Kidney tubule cell (primary cell): Measurements from ENCODE around the gene DIPK1C.
A peak's percentile ranks its signal among the peaks of the same experiment; 100 is the strongest.

Experiments
- DNase-seq: peaks from one replicate; pipeline ENCODE4 v3.0.0-alpha.2; 2018; ENCODE audit warnings: low spot score

Gene DIPK1C

GRCh38 chr18:74419761-74420160, 37.3 kb downstream of the DIPK1C start:
- peak; percentile 89 for DNase-seq

- DNase-seq: no peak
Observed at GRCh38 chr18:74418023-74418422, 39.1 kb downstream of the DIPK1C start.

- no peak for DNase-seq
Observed at GRCh38 chr18:74416124-74416523, 41.0 kb downstream of the DIPK1C start.

GRCh38 chr18:74414953-74415515, 42.1 kb downstream of the DIPK1C start:
- DNase-seq: no peak

GRCh38 chr18:74413836-74414235, 43.3 kb downstream of the DIPK1C start:
- no peak for DNase-seq

GRCh38 chr18:74412116-74412880, 44.8 kb downstream of the DIPK1C start:
- DNase-seq: no peak

GRCh38 chr18:74411475-74411874, 45.6 kb downstream of the DIPK1C start:
- DNase-seq: no peak

GRCh38 chr18:74410441-74410992, 46.6 kb downstream of the DIPK1C start:
- DNase-seq: no peak

GRCh38 chr18:74407888-74408287, 49.2 kb downstream of the DIPK1C start:
- DNase-seq: no peak

- no peak for DNase-seq
Observed at GRCh38 chr18:74402806-74403433, 54.2 kb downstream of the DIPK1C start.

GRCh38 chr18:74400813-74401212, 56.3 kb downstream of the DIPK1C start:
- no peak for DNase-seq

- no peak for DNase-seq
Observed at GRCh38 chr18:74399091-74399887, 57.8 kb downstream of the DIPK1C start.

GRCh38 chr18:74397572-74397971, 59.5 kb downstream of the DIPK1C start:
- no peak for DNase-seq

GRCh38 chr18:74396171-74397169, 60.6 kb downstream of the DIPK1C start:
- DNase-seq: no peak

- peak; percentile 19 for DNase-seq
Observed at GRCh38 chr18:74395648-74396154, 61.4 kb downstream of the DIPK1C start.

- no peak for DNase-seq
Observed at GRCh38 chr18:74395006-74395405, 62.1 kb downstream of the DIPK1C start.

GRCh38 chr18:74392323-74392722, 64.8 kb downstream of the DIPK1C start:
- no peak for DNase-seq

- DNase-seq: no peak
Observed at GRCh38 chr18:74390900-74391299, 66.2 kb downstream of the DIPK1C start.

GRCh38 chr18:74389991-74390390, 67.1 kb downstream of the DIPK1C start:
- no peak for DNase-seq

- no peak for DNase-seq
Observed at GRCh38 chr18:74389171-74389927, 67.8 kb downstream of the DIPK1C start.
